Omental fat pad (tissue), 4 donors: ENCODE data around the gene MRPL34. TPM values are rescaled to one million over a fixed set of nuclear protein-coding genes. Genes with fewer than 3 reads are reported as not detected.
A peak's percentile ranks its signal among the peaks of the same experiment; 100 is the strongest.

ENCODE experiments used
- ATAC-seq: fragments of 150-250 bp; one replicate; pipeline ENCODE4 v1.9.1; 2016; ENCODE audit warnings: mild to moderate bottlenecking, moderate library complexity; ENCODE audit not compliant: low FRiP score
- DNase-seq: peaks from one replicate; pipeline ENCODE4 v3.0.0-alpha.2; 2019; ENCODE audit warnings: low spot score
- CTCF ChIP-seq, 3 donors: fragments of 450-650 bp; IDR thresholded peaks; one replicate each; pipeline ENCODE4 v1.5.1; 2016 to 2017; ENCODE audit warnings: antibody characterized with exemption in 3 of 3, mild to moderate bottlenecking in 3 of 3, moderate library complexity in 2 of 3
- total RNA-seq, 4 donors: library from RNA; depleted of rRNA; stranded (reverse); fragments of >200 nt; gene quantifications; one replicate each; pipeline ENCODE4 v1.1.0, GENCODE V29; 2016

The MRPL34 gene
- total RNA-seq, 4 donors from 2014 or later: 87.9 to 134 (median 119) TPM

- DNase-seq (no peak), ATAC-seq (no peak)
- no peak for TF ChIP-seq CTCF (IDR thresholded peaks at IDR 0.05)
These were observed 20.4 kb downstream of the MRPL34 start for GRCh38 chr19:17325881-17326594.

- no peak for DNase-seq
- no peak for TF ChIP-seq CTCF (IDR thresholded peaks at IDR 0.05)
- ATAC-seq: no peak
These were observed 20.9 kb downstream of the MRPL34 start for GRCh38 chr19:17326595-17326966.

GRCh38 chr19:17327068-17327653 lies 21.5 kb downstream of the MRPL34 start:
- no peak for TF ChIP-seq CTCF (IDR thresholded peaks at IDR 0.05)
- DNase-seq: no peak

GRCh38 chr19:17327654-17328516 lies 22.2 kb downstream of the MRPL34 start:
- no peak for TF ChIP-seq CTCF (IDR thresholded peaks at IDR 0.05)
- ATAC-seq (peak; percentile 75), DNase-seq (peak; percentile 43)

More at GRCh38 chr19:17327068-17327653, 21.5 kb downstream of the MRPL34 start:
- no peak for ATAC-seq

GRCh38 chr19:17328517-17329365 lies 23.1 kb downstream of the MRPL34 start:
- TF ChIP-seq CTCF (IDR thresholded peaks at IDR 0.05): no peak
- ATAC-seq (no peak), DNase-seq (no peak)
